ENCODE results near the gene DNAJB7.
"Not testable (repeated sequence)": the region's sequence is repeated elsewhere in the genome, so short reads cannot be mapped to it uniquely, and the experiment has no call there.

Gene DNAJB7

GRCh38 chr22:40862013-40862412 lies at the start of gene DNAJB7:
TSS of gene DNAJB7 (minus strand) at chr22:40862113. CDS start at chr22:40861994, 119 bp downstream.
- no peak for DNase-seq (ENCODE audit: low read depth)

GRCh38 chr22:40908895-40909294 lies 47.0 kb upstream of the DNAJB7 start:
- DNase-seq (ENCODE audit: low read depth) = no peak

GRCh38 chr22:40904101-40904500 lies 42.2 kb upstream of the DNAJB7 start:
- DNase-seq (ENCODE audit: low read depth) = no peak

- no peak for DNase-seq (ENCODE audit: low read depth)
These were observed 37.0 kb upstream of the DNAJB7 start for GRCh38 chr22:40898850-40899357.

GRCh38 chr22:40894417-40894816 lies 32.5 kb upstream of the DNAJB7 start:
- no peak for DNase-seq (ENCODE audit: low read depth)

- no peak for DNase-seq (ENCODE audit: low read depth)
These were observed 29.0 kb upstream of the DNAJB7 start for GRCh38 chr22:40890881-40891280.

GRCh38 chr22:40889116-40889515 lies 27.2 kb upstream of the DNAJB7 start:
- DNase-seq (ENCODE audit: low read depth) = no peak

GRCh38 chr22:40878922-40879321 lies 17.0 kb upstream of the DNAJB7 start:
- no peak for DNase-seq (ENCODE audit: low read depth)

GRCh38 chr22:40877488-40877887 lies 15.6 kb upstream of the DNAJB7 start:
- no peak for DNase-seq (ENCODE audit: low read depth)

GRCh38 chr22:40876907-40877306 lies 15.0 kb upstream of the DNAJB7 start:
- no peak for DNase-seq (ENCODE audit: low read depth)

GRCh38 chr22:40875111-40875510 lies 13.2 kb upstream of the DNAJB7 start:
- no peak for DNase-seq (ENCODE audit: low read depth)

- no peak for DNase-seq (ENCODE audit: low read depth)
These were observed 12.1 kb upstream of the DNAJB7 start for GRCh38 chr22:40874016-40874415.

GRCh38 chr22:40868379-40868778 lies 6.5 kb upstream of the DNAJB7 start:
- not testable (repeated sequence) for DNase-seq (ENCODE audit: low read depth)

- DNase-seq (ENCODE audit: low read depth) = no peak
These were observed 5.2 kb upstream of the DNAJB7 start for GRCh38 chr22:40867109-40867508.

- no peak for DNase-seq (ENCODE audit: low read depth)
These were observed 624 bp upstream of the DNAJB7 start for GRCh38 chr22:40862537-40862936.

GRCh38 chr22:40857309-40857855 lies 4.5 kb downstream of the DNAJB7 start:
- no peak for DNase-seq (ENCODE audit: low read depth)

GRCh38 chr22:40856513-40857308 lies 5.2 kb downstream of the DNAJB7 start, which contains the start of the genes ST13 and XPNPEP3:
TSS of gene ST13 (minus strand) at chr22:40856639. CDS start at chr22:40856540, 99 bp downstream.
TSS of gene XPNPEP3 (plus strand) at chr22:40857148. CDS start at chr22:40857182, 34 bp downstream.
- DNase-seq (ENCODE audit: low read depth) = peak; percentile 89

- DNase-seq (ENCODE audit: low read depth) = peak; percentile 27
These were observed 5.9 kb downstream of the DNAJB7 start for GRCh38 chr22:40855979-40856512.

- DNase-seq (ENCODE audit: low read depth) = no peak
These were observed 6.6 kb downstream of the DNAJB7 start for GRCh38 chr22:40855071-40855978.

- DNase-seq (ENCODE audit: low read depth) = no peak
These were observed 8.0 kb downstream of the DNAJB7 start for GRCh38 chr22:40853961-40854360.

GRCh38 chr22:40853333-40853732 lies 8.6 kb downstream of the DNAJB7 start:
- DNase-seq (ENCODE audit: low read depth) = no peak

- DNase-seq (ENCODE audit: low read depth) = not testable (repeated sequence)
These were observed 16.1 kb downstream of the DNAJB7 start for GRCh38 chr22:40845816-40846215.
